Chondrocyte (in vitro differentiated cells): ENCODE data around the gene FASTK. TPM values are rescaled to one million over a fixed set of nuclear protein-coding genes. Genes with fewer than 3 reads are reported as not detected.

Experiments
- DNase-seq: peaks from one replicate; pipeline ENCODE4 v3.0.0; 2021; ENCODE audit warnings: mixed read lengths, low spot score
- H3K27ac Mint-ChIP-seq: one replicate; pipeline ENCODE4 v1.8.0; 2021; ENCODE audit warnings: mild to moderate bottlenecking, moderate library complexity, mixed read lengths; ENCODE audit not compliant: unreplicated experiment
- H3K27me3 Mint-ChIP-seq: 2 replicates; pipeline ENCODE4 v1.8.0; 2021; ENCODE audit warnings: low read depth, mixed read lengths
- H3K36me3 Mint-ChIP-seq: 2 replicates; pipeline ENCODE4 v1.8.0; 2021; ENCODE audit warnings: low read depth, mixed read lengths
- H3K4me1 Mint-ChIP-seq: 2 replicates; pipeline ENCODE4 v1.8.0; 2021; ENCODE audit warnings: low read depth, mild to moderate bottlenecking, mixed read lengths
- H3K4me3 Mint-ChIP-seq: one replicate; pipeline ENCODE4 v1.8.0; 2021; ENCODE audit warnings: mild to moderate bottlenecking, moderate library complexity, mixed read lengths; ENCODE audit not compliant: unreplicated experiment
- H3K9me3 Mint-ChIP-seq: 2 replicates; pipeline ENCODE4 v1.8.0; 2021; ENCODE audit warnings: low read depth, mixed read lengths
- CTCF ChIP-seq: fragments of 200-600 bp; sonication (generic); IDR thresholded peaks from 2 replicates; pipeline ENCODE4 v1.5.0; 2021; ENCODE audit warnings: antibody characterized with exemption, mild to moderate bottlenecking, moderate library complexity
- long read RNA-seq: library from polyadenylated mRNA; stranded (forward); transcript quantifications from one replicate; pipeline ENCODE4 v2.0.0, GENCODE V29; 2021
- total RNA-seq: library from RNA; stranded (reverse); gene quantifications from 3 replicates; pipeline ENCODE4 v1.2.1, GENCODE V29; 2021

FASTK gene
- total RNA-seq: 83.8 to 146 TPM (median 94.0 TPM) in 3 replicates
- long read RNA-seq, transcript FASTK-212 (10 exons, 1,764 nt): minor isoform, 12 of 230 reads
- long read RNA-seq, transcript FASTK-201 (10 exons, 1,827 nt): major isoform, 104 of 230 reads
- long read RNA-seq, transcript FASTK-213 (9 exons, 1,826 nt): minor isoform, 8 of 230 reads
- long read RNA-seq, partial matches to known transcripts: 13 of 230 reads
- long read RNA-seq, other reads (novel, unspliced or antisense): 91 of 230 reads

- Mint-ChIP-seq H3K36me3 (peaks cover 4% of the 10 kb centered on the region), H3K4me3 (peak within 1 kb of the TSS; percentile 94), H3K27me3 (no peaks in the 10 kb centered on the region), H3K9me3 (no peaks in the 10 kb centered on the region), H3K4me1 (peaks cover 51% of the 10 kb centered on the region), H3K27ac (peak within 1 kb of the TSS; percentile 97)
- TF ChIP-seq CTCF: no peak
- no peak for DNase-seq
Measured at GRCh38 chr7:151080522-151081169, at the start of gene FASTK. Gene FASTK (minus strand): TSS chr7:151080809. CDS start chr7:151080766, 43 bp downstream.

- peaks cover 18% of the 10 kb centered on the region for H3K36me3 Mint-ChIP-seq
- no peak overlapping the region for H3K4me3 Mint-ChIP-seq
- no peaks in the 10 kb centered on the region for H3K27me3 Mint-ChIP-seq
- DNase-seq: peak; percentile 59
- H3K4me1 Mint-ChIP-seq: peaks cover 2% of the 10 kb centered on the region
- H3K9me3 Mint-ChIP-seq: no peaks in the 10 kb centered on the region
- H3K27ac Mint-ChIP-seq: no peak overlapping the region
- TF ChIP-seq CTCF: no peak
Measured at GRCh38 chr7:151129960-151130591, 49.5 kb upstream of the FASTK start.

- TF ChIP-seq CTCF: no peak
- Mint-ChIP-seq H3K27ac (no peak overlapping the region), H3K36me3 (peaks cover 16% of the 10 kb centered on the region), H3K4me1 (peaks cover 2% of the 10 kb centered on the region), H3K4me3 (no peak overlapping the region), H3K27me3 (no peaks in the 10 kb centered on the region), H3K9me3 (no peaks in the 10 kb centered on the region)
- DNase-seq: no peak
Measured at GRCh38 chr7:151129117-151129959, 48.7 kb upstream of the FASTK start.

GRCh38 chr7:151128716-151129115, 48.1 kb upstream of the FASTK start:
- Mint-ChIP-seq H3K9me3 (no peaks in the 10 kb centered on the region), H3K4me3 (no peak overlapping the region), H3K27me3 (no peaks in the 10 kb centered on the region), H3K4me1 (peaks cover 8% of the 10 kb centered on the region), H3K36me3 (peaks cover 22% of the 10 kb centered on the region), H3K27ac (no peak overlapping the region)
- no peak for DNase-seq
- TF ChIP-seq CTCF: no peak

GRCh38 chr7:151128144-151128543, 47.5 kb upstream of the FASTK start:
- no peak for TF ChIP-seq CTCF
- Mint-ChIP-seq H3K36me3 (peaks cover 25% of the 10 kb centered on the region), H3K27ac (no peak overlapping the region), H3K4me3 (no peak overlapping the region), H3K27me3 (no peaks in the 10 kb centered on the region), H3K9me3 (no peaks in the 10 kb centered on the region), H3K4me1 (peaks cover 9% of the 10 kb centered on the region)
- peak; percentile 41 for DNase-seq
